GM12892 (cell line): ENCODE measurements around the gene RBMS1.

Source experiments
- POLR2AphosphoS5 ChIP-seq: IDR thresholded peaks from 2 replicates; pipeline ENCODE4 v1.6.1; 2011; ENCODE audit warnings: low read depth, low read length, control low read depth
- TAF1 ChIP-seq: IDR thresholded peaks from 2 replicates; pipeline ENCODE4 v1.6.1; 2011; ENCODE audit warnings: low read depth, mild to moderate bottlenecking, control low read depth, low read length, borderline replicate concordance

- TF ChIP-seq TAF1 (no peak), POLR2AphosphoS5 (no peak)
These were observed 260.6 kb downstream of the RBMS1 start for GRCh38 chr2:160232905-160233475.
